ENCODE data around the gene KITLG.
"Not testable (repeated sequence)": the region's sequence is repeated elsewhere in the genome, so short reads cannot be mapped to it uniquely, and the experiment has no call there.

KITLG gene

GRCh38 chr12:88538697-88539096, 41.6 kb downstream of the KITLG start:
- DNase-seq = no peak

- DNase-seq = no peak
These were observed 42.0 kb downstream of the KITLG start for GRCh38 chr12:88538250-88538649.

- DNase-seq = no peak
These were observed 49.4 kb downstream of the KITLG start for GRCh38 chr12:88530868-88531267.

- DNase-seq = no peak
These were observed 50.5 kb downstream of the KITLG start for GRCh38 chr12:88529531-88530488.

- no peak for DNase-seq
These were observed 57.3 kb downstream of the KITLG start for GRCh38 chr12:88522961-88523360.

- DNase-seq = no peak
These were observed 59.8 kb downstream of the KITLG start for GRCh38 chr12:88520436-88520820.

- no peak for DNase-seq
These were observed 60.4 kb downstream of the KITLG start for GRCh38 chr12:88519802-88520435.

- no peak for DNase-seq
These were observed 61.3 kb downstream of the KITLG start for GRCh38 chr12:88518863-88519403.

- no peak for DNase-seq
These were observed 63.5 kb downstream of the KITLG start for GRCh38 chr12:88516811-88517210.

GRCh38 chr12:88510843-88511242, 69.4 kb downstream of the KITLG start:
- DNase-seq = no peak

- no peak for DNase-seq
These were observed 70.4 kb downstream of the KITLG start for GRCh38 chr12:88509851-88510250.

- DNase-seq = no peak
These were observed 70.9 kb downstream of the KITLG start for GRCh38 chr12:88509347-88509746.

GRCh38 chr12:88507851-88508250, 72.4 kb downstream of the KITLG start:
- DNase-seq = not testable (repeated sequence)

- no peak for DNase-seq
These were observed 73.0 kb downstream of the KITLG start for GRCh38 chr12:88507270-88507669.

GRCh38 chr12:88505696-88506095, 74.6 kb downstream of the KITLG start:
- DNase-seq = no peak

GRCh38 chr12:88503281-88503703, 77.0 kb downstream of the KITLG start:
- DNase-seq = no peak

- DNase-seq = no peak
These were observed 78.0 kb downstream of the KITLG start for GRCh38 chr12:88501972-88502938.

- no peak for DNase-seq
These were observed 83.3 kb downstream of the KITLG start for GRCh38 chr12:88496891-88497371.

- no peak for DNase-seq
These were observed 83.8 kb downstream of the KITLG start for GRCh38 chr12:88496429-88496828.

GRCh38 chr12:88495031-88495430, 85.2 kb downstream of the KITLG start:
- no peak for DNase-seq

- DNase-seq = no peak
These were observed 85.8 kb downstream of the KITLG start for GRCh38 chr12:88494520-88494919.

- no peak for DNase-seq
These were observed 86.6 kb downstream of the KITLG start for GRCh38 chr12:88493636-88494035.

- no peak for DNase-seq
These were observed 89.8 kb downstream of the KITLG start for GRCh38 chr12:88490425-88490824.

Data from stimulated activated CD4-positive, alpha-beta T cell treated with anti-CD3 and anti-CD28 coated beads, Interleukin-2, amount 100 ng/mL, for 48 hours (primary cell).